Left ventricle myocardium inferior (tissue), 1 donor: Measurements from ENCODE around the gene REXO4. TPM values are rescaled to one million over a fixed set of nuclear protein-coding genes. Genes with fewer than 3 reads are reported as not detected.

Experiments used
- DNase-seq: peaks from one replicate; pipeline ENCODE4 v3.0.0-alpha.2; 2020
- H3K27ac ChIP-seq: fragments of 200-600 bp; replicated peaks from 2 replicates; pipeline ENCODE4 v1.8.0; 2021
- H3K27me3 ChIP-seq: fragments of 200-600 bp; 2 replicates; pipeline ENCODE4 v1.8.0; 2021; ENCODE audit warnings: low read depth
- H3K36me3 ChIP-seq: fragments of 200-600 bp; 2 replicates; pipeline ENCODE4 v1.8.0; 2021
- H3K4me1 ChIP-seq: fragments of 200-600 bp; 2 replicates; pipeline ENCODE4 v1.8.0; 2021
- H3K4me3 ChIP-seq: fragments of 200-600 bp; 2 replicates; pipeline ENCODE4 v1.8.0; 2021; ENCODE audit warnings: mild to moderate bottlenecking, moderate library complexity
- H3K9me3 ChIP-seq: fragments of 200-600 bp; replicated peaks from 2 replicates; pipeline ENCODE4 v1.8.0; 2021
- intact Hi-C: fragments of 100-400 bp; cut with micrococcal nuclease; formaldehyde crosslinking; loops from one replicate; pipeline ENCODE4 v1.11.0; 2022
- total RNA-seq: library from RNA; stranded (reverse); fragmentation: NEBNext Ultra II Directional; extraction: Animal tissue kit (Norgen Biotek cat#: 25700); gene quantifications from one replicate; pipeline ENCODE4 v1.2.1, GENCODE V29; 2021
- TF ChIP-seq, protein P1 (sequence below): fragments of 200-600 bp; IDR thresholded peaks from 2 replicates; pipeline ENCODE4 v1.8.0; 2021; ENCODE audit warnings: antibody characterized with exemption, mild to moderate bottlenecking, borderline replicate concordance
- donor health status: DM: no; HTN: yes; CAD: no; lungs with severe emphysema.

The REXO4 gene
- total RNA-seq, 1 donor from 2014 or later, result 16.5 TPM

DNA sequence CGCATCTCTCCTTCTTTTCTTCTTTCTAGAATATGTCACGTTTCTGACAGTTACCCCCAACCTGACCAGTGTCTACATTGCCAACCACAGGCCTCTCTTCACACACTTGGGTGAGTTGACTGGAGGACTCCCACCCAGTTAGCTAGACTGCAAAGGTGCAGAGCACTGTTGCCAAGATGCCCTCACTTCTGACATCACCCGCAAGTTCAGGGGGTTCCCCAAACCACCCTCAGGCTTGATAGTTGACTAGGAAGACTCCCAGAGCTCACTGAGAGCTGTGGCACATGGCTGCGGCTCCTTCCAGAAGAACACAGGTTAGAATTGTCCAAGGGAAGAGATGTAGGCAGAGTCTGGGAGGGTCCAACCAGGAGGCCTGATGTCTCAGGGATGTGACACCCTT is 21.5 kb upstream of the REXO4 start:
- intact Hi-C loops, result no loop called here
- Histone ChIP-seq H3K27ac (no peak overlapping the region), H3K36me3 (no peaks in the 10 kb centered on the region), H3K27me3 (no peaks in the 10 kb centered on the region), H3K4me1 (no peaks in the 10 kb centered on the region), H3K4me3 (no peak overlapping the region), H3K9me3 (no peaks in the 10 kb centered on the region)
- DNase-seq, result no peak
- TF ChIP-seq, protein P1, sequence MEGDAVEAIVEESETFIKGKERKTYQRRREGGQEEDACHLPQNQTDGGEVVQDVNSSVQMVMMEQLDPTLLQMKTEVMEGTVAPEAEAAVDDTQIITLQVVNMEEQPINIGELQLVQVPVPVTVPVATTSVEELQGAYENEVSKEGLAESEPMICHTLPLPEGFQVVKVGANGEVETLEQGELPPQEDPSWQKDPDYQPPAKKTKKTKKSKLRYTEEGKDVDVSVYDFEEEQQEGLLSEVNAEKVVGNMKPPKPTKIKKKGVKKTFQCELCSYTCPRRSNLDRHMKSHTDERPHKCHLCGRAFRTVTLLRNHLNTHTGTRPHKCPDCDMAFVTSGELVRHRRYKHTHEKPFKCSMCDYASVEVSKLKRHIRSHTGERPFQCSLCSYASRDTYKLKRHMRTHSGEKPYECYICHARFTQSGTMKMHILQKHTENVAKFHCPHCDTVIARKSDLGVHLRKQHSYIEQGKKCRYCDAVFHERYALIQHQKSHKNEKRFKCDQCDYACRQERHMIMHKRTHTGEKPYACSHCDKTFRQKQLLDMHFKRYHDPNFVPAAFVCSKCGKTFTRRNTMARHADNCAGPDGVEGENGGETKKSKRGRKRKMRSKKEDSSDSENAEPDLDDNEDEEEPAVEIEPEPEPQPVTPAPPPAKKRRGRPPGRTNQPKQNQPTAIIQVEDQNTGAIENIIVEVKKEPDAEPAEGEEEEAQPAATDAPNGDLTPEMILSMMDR, result no peak

- no peak for DNase-seq
- Histone ChIP-seq H3K9me3 (no peaks in the 10 kb centered on the region), H3K27me3 (no peaks in the 10 kb centered on the region), H3K4me1 (no peaks in the 10 kb centered on the region), H3K4me3 (no peak overlapping the region), H3K36me3 (no peaks in the 10 kb centered on the region), H3K27ac (no peak overlapping the region)
- intact Hi-C loops, result no loop called here
- TF ChIP-seq, protein P1, result no peak
These were observed 20.1 kb upstream of the REXO4 start for GRCh38 chr9:133437753-133438531.

DNA sequence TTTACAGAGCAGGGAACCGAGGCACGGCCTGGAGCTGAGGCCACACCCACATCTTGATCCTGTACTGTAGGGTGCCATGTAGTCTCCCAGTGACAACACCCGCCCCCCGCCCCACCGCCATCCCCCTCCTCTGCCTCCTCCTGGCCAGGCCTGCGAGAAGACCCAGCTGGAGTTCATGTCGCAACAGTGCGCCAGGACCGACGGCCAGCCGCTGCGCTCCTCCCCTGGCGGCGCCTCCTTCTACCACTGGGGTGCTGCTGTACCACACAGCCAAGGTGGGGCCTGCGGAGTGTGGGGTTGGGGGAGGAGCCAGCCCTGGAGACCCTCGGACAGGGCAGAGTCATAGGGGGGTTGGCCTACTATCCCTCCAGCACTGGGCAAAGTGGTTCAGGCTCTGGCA is 18.9 kb upstream of the REXO4 start:
- Histone ChIP-seq H3K4me1 (no peaks in the 10 kb centered on the region), H3K27ac (no peak overlapping the region), H3K36me3 (no peaks in the 10 kb centered on the region), H3K27me3 (no peaks in the 10 kb centered on the region), H3K9me3 (no peaks in the 10 kb centered on the region), H3K4me3 (no peak overlapping the region)
- DNase-seq, result no peak
- intact Hi-C loops, result no loop called here
- TF ChIP-seq, protein P1, result no peak

- no peaks in the 10 kb centered on the region for H3K36me3 ChIP-seq
- no peak overlapping the region for H3K4me3 ChIP-seq
- peaks cover 4% of the 10 kb centered on the region for H3K4me1 ChIP-seq
- H3K27me3 ChIP-seq, result peaks cover 16% of the 10 kb centered on the region
- TF ChIP-seq, protein P1, result no peak
- no peak overlapping the region for H3K27ac ChIP-seq
- no peak for DNase-seq
- intact Hi-C loops, result no loop called here
- H3K9me3 ChIP-seq, result no peaks in the 10 kb centered on the region
These were observed 15.6 kb upstream of the REXO4 start for GRCh38 chr9:133433351-133433843.

- Histone ChIP-seq H3K36me3 (peaks cover 5% of the 10 kb centered on the region), H3K27me3 (peaks cover 47% of the 10 kb centered on the region), H3K4me3 (no peak overlapping the region), H3K4me1 (peaks cover 8% of the 10 kb centered on the region), H3K27ac (no peak overlapping the region), H3K9me3 (no peaks in the 10 kb centered on the region)
- TF ChIP-seq, protein P1, result no peak
- intact Hi-C loops, result no loop called here
- no peak for DNase-seq
These were observed 12.4 kb upstream of the REXO4 start for GRCh38 chr9:133430244-133430643.
